NCI-H2029 (cell line): ENCODE data around the gene KCTD20.
"Not testable (repeated sequence)": the region's sequence is repeated elsewhere in the genome, so short reads cannot be mapped to it uniquely, and the experiment has no call there.

ENCODE experiments used
- DNase-seq: peaks from one replicate; lab custom pipeline; 2025; lab: John Stamatoyannopoulos, UW

KCTD20 gene

GRCh38 chr6:36444470-36444869 is 1.7 kb downstream of the KCTD20 start:
- no peak for DNase-seq

GRCh38 chr6:36445621-36446020 is 2.8 kb downstream of the KCTD20 start:
- DNase-seq: no peak

- not testable (repeated sequence) for DNase-seq
These were observed 6.4 kb downstream of the KCTD20 start for GRCh38 chr6:36449173-36449572.

GRCh38 chr6:36452897-36453296 is 10.1 kb downstream of the KCTD20 start:
- DNase-seq: not testable (repeated sequence)

- DNase-seq: no peak
These were observed 12.8 kb downstream of the KCTD20 start for GRCh38 chr6:36455486-36456027.

- no peak for DNase-seq
These were observed 16.7 kb downstream of the KCTD20 start for GRCh38 chr6:36459501-36459900.

- no peak for DNase-seq
These were observed 18.1 kb downstream of the KCTD20 start for GRCh38 chr6:36460916-36461315.

GRCh38 chr6:36461646-36462045 is 18.8 kb downstream of the KCTD20 start:
- no peak for DNase-seq

- no peak for DNase-seq
These were observed 20.9 kb downstream of the KCTD20 start for GRCh38 chr6:36463676-36464075.

- no peak for DNase-seq
These were observed 21.4 kb downstream of the KCTD20 start for GRCh38 chr6:36464233-36464632.

- no peak for DNase-seq
These were observed 24.8 kb downstream of the KCTD20 start for GRCh38 chr6:36467625-36468024.

GRCh38 chr6:36469148-36469661 is 26.4 kb downstream of the KCTD20 start:
- DNase-seq: no peak

GRCh38 chr6:36469946-36470345 is 27.1 kb downstream of the KCTD20 start:
- no peak for DNase-seq

GRCh38 chr6:36478051-36478526 is 35.3 kb downstream of the KCTD20 start:
- DNase-seq: no peak

GRCh38 chr6:36479256-36479655 is 36.5 kb downstream of the KCTD20 start:
- no peak for DNase-seq

GRCh38 chr6:36483326-36483725 is 40.5 kb downstream of the KCTD20 start:
- DNase-seq: not testable (repeated sequence)

GRCh38 chr6:36484736-36485135 is 41.9 kb downstream of the KCTD20 start:
- DNase-seq: no peak

GRCh38 chr6:36487698-36488097 is 44.9 kb downstream of the KCTD20 start:
- DNase-seq: no peak

GRCh38 chr6:36488221-36488620 is 45.4 kb downstream of the KCTD20 start:
- DNase-seq: no peak

- no peak for DNase-seq
These were observed 46.6 kb downstream of the KCTD20 start for GRCh38 chr6:36489426-36489825.

- DNase-seq: no peak
These were observed 48.7 kb downstream of the KCTD20 start for GRCh38 chr6:36491378-36491965.

GRCh38 chr6:36492092-36492491 is 49.3 kb downstream of the KCTD20 start:
- DNase-seq: no peak

- no peak for DNase-seq
These were observed 49.8 kb downstream of the KCTD20 start for GRCh38 chr6:36492621-36493020.

- DNase-seq: no peak
These were observed 50.5 kb downstream of the KCTD20 start for GRCh38 chr6:36493319-36493718.
